Endothelial cell (in vitro differentiated cells): ENCODE data around the gene MAD2L1BP. TPM values are rescaled to one million over a fixed set of nuclear protein-coding genes. Genes with fewer than 3 reads are reported as not detected.
A peak's percentile ranks its signal among the peaks of the same experiment; 100 is the strongest.
"Not testable (repeated sequence)": the region's sequence is repeated elsewhere in the genome, so short reads cannot be mapped to it uniquely, and the experiment has no call there.

Experiments used
- DNase-seq: peaks from one replicate; pipeline ENCODE4 v3.0.0; 2021; ENCODE audit warnings: low spot score
- H3K27ac Mint-ChIP-seq: one replicate; pipeline ENCODE4 v1.8.0; 2021; ENCODE audit warnings: mixed read lengths, inconsistent platforms; ENCODE audit not compliant: unreplicated experiment
- H3K27me3 Mint-ChIP-seq: one replicate; pipeline ENCODE4 v1.8.0; 2021; ENCODE audit warnings: mild to moderate bottlenecking, moderate library complexity, mixed read lengths, inconsistent platforms; ENCODE audit not compliant: unreplicated experiment
- H3K36me3 Mint-ChIP-seq: one replicate; pipeline ENCODE4 v1.8.0; 2021; ENCODE audit warnings: mild to moderate bottlenecking, low read depth, mixed read lengths, inconsistent platforms; ENCODE audit not compliant: unreplicated experiment
- H3K4me1 Mint-ChIP-seq: one replicate; pipeline ENCODE4 v1.8.0; 2021; ENCODE audit warnings: mild to moderate bottlenecking, mixed read lengths, inconsistent platforms; ENCODE audit not compliant: unreplicated experiment
- H3K4me3 Mint-ChIP-seq: one replicate; pipeline ENCODE4 v1.8.0; 2021; ENCODE audit warnings: mild to moderate bottlenecking, mixed read lengths, inconsistent platforms; ENCODE audit not compliant: unreplicated experiment
- H3K9me3 Mint-ChIP-seq: one replicate; pipeline ENCODE4 v1.8.0; 2021; ENCODE audit warnings: mixed read lengths, inconsistent platforms; ENCODE audit not compliant: unreplicated experiment
- CTCF ChIP-seq: fragments of 200-600 bp; sonication (generic); IDR thresholded peaks from one replicate; pipeline ENCODE4 v1.5.0; 2021; ENCODE audit warnings: antibody characterized with exemption; ENCODE audit not compliant: unreplicated experiment
- long read RNA-seq: library from polyadenylated mRNA; unstranded; transcript quantifications from one replicate; pipeline ENCODE4 v2.0.0, GENCODE V29; 2020; ENCODE audit not compliant: unreplicated experiment
- total RNA-seq: library from RNA; stranded (reverse); fragmentation: NEBNext Ultra II Directional; extraction: Animal tissue kit (Norgen Biotek cat#: 25700); gene quantifications from one replicate; pipeline ENCODE4 v1.2.1, GENCODE V29; 2021; ENCODE audit not compliant: unreplicated experiment

The MAD2L1BP gene, protein sequence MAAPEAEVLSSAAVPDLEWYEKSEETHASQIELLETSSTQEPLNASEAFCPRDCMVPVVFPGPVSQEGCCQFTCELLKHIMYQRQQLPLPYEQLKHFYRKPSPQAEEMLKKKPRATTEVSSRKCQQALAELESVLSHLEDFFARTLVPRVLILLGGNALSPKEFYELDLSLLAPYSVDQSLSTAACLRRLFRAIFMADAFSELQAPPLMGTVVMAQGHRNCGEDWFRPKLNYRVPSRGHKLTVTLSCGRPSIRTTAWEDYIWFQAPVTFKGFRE
- 26.8 TPM for total RNA-seq
- long read RNA-seq, transcript MAD2L1BP-201 (3 exons, 1,301 nt): major isoform, 7 of 9 reads
- long read RNA-seq, partial matches to known transcripts: 1 of 9 reads
- long read RNA-seq, other reads (novel, unspliced or antisense): 1 of 9 reads

DNA sequence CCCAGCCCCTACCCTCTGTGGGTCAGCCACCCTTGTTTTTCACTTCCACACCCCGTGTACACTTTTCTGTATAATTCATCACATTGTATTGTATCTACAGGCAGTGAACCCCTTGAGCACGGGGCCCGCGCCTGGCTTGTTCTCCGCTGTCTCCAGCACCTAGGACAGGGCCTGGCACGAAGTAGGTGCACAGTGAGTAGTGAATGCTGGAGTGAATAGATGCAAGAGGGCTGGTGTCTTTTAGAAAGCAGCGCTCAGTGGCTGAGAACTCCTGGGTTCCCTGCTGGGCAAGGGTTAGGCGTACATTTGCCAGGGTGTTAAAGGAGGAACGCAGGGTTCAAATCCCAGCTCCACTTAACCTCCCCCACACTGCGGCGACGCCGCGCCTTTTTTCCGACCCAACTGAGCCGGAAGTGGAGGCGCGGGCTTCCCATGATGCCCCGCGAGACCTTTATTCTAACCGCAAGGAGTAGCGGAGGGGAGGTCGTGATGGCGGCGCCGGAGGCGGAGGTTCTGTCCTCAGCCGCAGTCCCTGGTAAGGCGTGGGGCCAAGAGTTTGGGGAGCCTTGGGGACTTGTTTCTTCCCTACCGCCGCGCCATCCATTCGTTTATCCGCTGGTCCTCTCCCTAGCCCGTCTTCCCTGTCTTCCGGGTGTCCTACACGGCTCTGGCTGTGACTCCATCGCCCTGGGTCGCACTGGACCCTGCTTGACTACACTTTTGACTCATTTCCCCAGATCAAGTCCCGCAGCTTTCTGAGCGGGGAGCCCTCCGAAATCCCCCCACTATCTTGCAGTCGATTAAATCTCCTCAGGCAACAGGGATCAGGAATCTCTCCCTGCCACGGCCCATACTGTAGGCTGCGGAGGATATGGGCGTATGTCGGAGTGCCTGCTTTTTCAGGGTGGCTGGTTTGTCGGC is at the start of gene MAD2L1BP:
MAD2L1BP (plus strand) TSS at position 454 of the 921 bp plus-strand sequence; CDS start at position 490, 36 bp downstream.
- H3K27me3 Mint-ChIP-seq: peaks cover 12% of the 10 kb centered on the region
- peak within 1 kb of the TSS; percentile 99 for H3K4me3 Mint-ChIP-seq
- H3K36me3 Mint-ChIP-seq: peaks cover 12% of the 10 kb centered on the region
- no peaks in the 10 kb centered on the region for H3K9me3 Mint-ChIP-seq
- peaks cover 32% of the 10 kb centered on the region for H3K4me1 Mint-ChIP-seq
- H3K27ac Mint-ChIP-seq: peak within 1 kb of the TSS; percentile 95
- TF ChIP-seq CTCF: no peak
- peak; percentile 71 for DNase-seq

- H3K27me3 Mint-ChIP-seq: peaks cover 1% of the 10 kb centered on the region
- no peaks in the 10 kb centered on the region for H3K9me3 Mint-ChIP-seq
- H3K4me1 Mint-ChIP-seq: no peaks in the 10 kb centered on the region
- no peak for TF ChIP-seq CTCF
- no peak overlapping the region for H3K27ac Mint-ChIP-seq
- H3K36me3 Mint-ChIP-seq: peaks cover 14% of the 10 kb centered on the region
- DNase-seq: no peak
- peak overlapping the region; percentile 31 for H3K4me3 Mint-ChIP-seq
These were observed 47.4 kb upstream of the MAD2L1BP start for GRCh38 chr6:43588194-43588593.

GRCh38 chr6:43589564-43589963 is 46.1 kb upstream of the MAD2L1BP start:
- not testable (repeated sequence) for H3K36me3 Mint-ChIP-seq, H3K4me3 Mint-ChIP-seq, DNase-seq, H3K4me1 Mint-ChIP-seq, H3K27ac Mint-ChIP-seq, H3K9me3 Mint-ChIP-seq, H3K27me3 Mint-ChIP-seq

- H3K27ac Mint-ChIP-seq: no peak overlapping the region
- H3K27me3 Mint-ChIP-seq: no peaks in the 10 kb centered on the region
- H3K4me1 Mint-ChIP-seq: no peaks in the 10 kb centered on the region
- DNase-seq: no peak
- no peaks in the 10 kb centered on the region for H3K36me3 Mint-ChIP-seq
- no peaks in the 10 kb centered on the region for H3K9me3 Mint-ChIP-seq
- H3K4me3 Mint-ChIP-seq: no peak overlapping the region
- no peak for TF ChIP-seq CTCF
These were observed 41.7 kb upstream of the MAD2L1BP start for GRCh38 chr6:43593938-43594337.

- peaks cover 11% of the 10 kb centered on the region for H3K36me3 Mint-ChIP-seq
- H3K9me3 Mint-ChIP-seq: no peaks in the 10 kb centered on the region
- H3K27me3 Mint-ChIP-seq: peaks cover 2% of the 10 kb centered on the region
- no peak for TF ChIP-seq CTCF
- H3K4me1 Mint-ChIP-seq: no peaks in the 10 kb centered on the region
- no peak overlapping the region for H3K27ac Mint-ChIP-seq
- DNase-seq: no peak
- H3K4me3 Mint-ChIP-seq: no peak overlapping the region
These were observed 35.0 kb upstream of the MAD2L1BP start for GRCh38 chr6:43600595-43600994.
